Measurements from ENCODE around the gene PIAS1. TPM values are rescaled to one million over a fixed set of nuclear protein-coding genes. Genes with fewer than 3 reads are reported as not detected.

Gene PIAS1
- total RNA-seq, 1 experiment from 2014 or later = 29.7 TPM

DNA sequence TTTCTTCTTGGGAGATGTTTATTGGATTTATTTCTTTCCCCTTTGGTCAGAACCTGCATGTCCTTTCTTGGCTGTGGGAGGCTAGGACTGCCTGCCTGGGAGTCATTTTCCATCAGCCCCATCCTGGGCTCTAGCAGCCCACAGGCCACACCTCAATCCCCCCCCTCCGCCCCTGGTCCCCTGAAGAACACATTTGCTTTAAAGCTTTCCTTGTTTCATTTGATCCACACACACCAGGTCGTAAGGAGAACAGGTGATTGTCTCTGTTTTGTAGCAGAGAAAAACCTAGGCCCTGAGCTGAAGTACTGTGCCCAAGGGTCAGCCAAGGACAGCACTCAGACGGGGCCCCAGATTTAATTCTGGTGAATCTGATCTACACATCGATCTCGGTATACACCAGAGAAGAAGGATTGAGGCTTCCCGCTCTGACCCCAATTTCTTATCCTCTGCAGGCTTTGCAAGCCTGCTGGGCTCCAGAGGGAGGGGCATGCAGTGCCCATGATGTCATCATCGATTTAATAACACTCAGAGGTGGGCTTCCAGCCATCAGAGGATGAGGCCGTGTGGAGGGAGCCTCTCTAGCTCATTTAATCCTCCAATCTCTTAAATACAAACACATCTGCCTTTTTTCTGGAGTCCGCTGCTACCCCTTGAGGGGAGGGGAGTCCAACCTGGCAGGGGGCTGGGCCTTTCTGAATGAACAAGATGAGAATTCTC lies 177.1 kb downstream of the PIAS1 start:
- Mint-ChIP-seq H3K9me3 (no peaks in the 10 kb centered on the region), H3K27ac (no peak overlapping the region), H3K4me3 (peak overlapping the region; percentile 84; the same call in 1 of the 2 replicates), H3K36me3 (no peaks in the 10 kb centered on the region), H3K27me3 (ENCODE audit: low read depth) (peaks cover 14% of the 10 kb centered on the region), H3K4me1 (peaks cover 31% of the 10 kb centered on the region)
- ChIA-PET POLR2A (no interaction called here), CTCF (interaction anchor here (0.8 to 2.1 kb wide), 3 partner anchors 75 to 85 kb away, joined by 3 to 7 read pairs (median 3); no protein-coding TSS in a partner anchor)
- TF ChIP-seq, protein P1, sequence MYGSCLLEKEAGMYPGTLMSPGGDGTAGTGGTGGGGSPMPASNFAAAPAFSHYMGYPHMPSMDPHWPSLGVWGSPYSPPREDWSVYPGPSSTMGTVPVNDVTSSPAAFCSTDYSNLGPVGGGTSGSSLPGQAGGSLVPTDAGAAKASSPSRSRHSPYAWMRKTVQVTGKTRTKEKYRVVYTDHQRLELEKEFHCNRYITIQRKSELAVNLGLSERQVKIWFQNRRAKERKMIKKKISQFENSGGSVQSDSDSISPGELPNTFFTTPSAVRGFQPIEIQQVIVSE (CRISPR knock-in tag; IDR thresholded peaks at IDR 0.05; ENCODE audit: borderline replicate concordance) = no peak
- TF ChIP-seq, protein P2, sequence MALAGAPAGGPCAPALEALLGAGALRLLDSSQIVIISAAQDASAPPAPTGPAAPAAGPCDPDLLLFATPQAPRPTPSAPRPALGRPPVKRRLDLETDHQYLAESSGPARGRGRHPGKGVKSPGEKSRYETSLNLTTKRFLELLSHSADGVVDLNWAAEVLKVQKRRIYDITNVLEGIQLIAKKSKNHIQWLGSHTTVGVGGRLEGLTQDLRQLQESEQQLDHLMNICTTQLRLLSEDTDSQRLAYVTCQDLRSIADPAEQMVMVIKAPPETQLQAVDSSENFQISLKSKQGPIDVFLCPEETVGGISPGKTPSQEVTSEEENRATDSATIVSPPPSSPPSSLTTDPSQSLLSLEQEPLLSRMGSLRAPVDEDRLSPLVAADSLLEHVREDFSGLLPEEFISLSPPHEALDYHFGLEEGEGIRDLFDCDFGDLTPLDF (CRISPR knock-in tag; IDR thresholded peaks at IDR 0.05) = no peak
- TF ChIP-seq OVOL2 (CRISPR knock-in tag; IDR thresholded peaks at IDR 0.05; ENCODE audit: borderline replicate concordance) (no peak), ZNF263 (CRISPR knock-in tag; IDR thresholded peaks at IDR 0.05; ENCODE audit: low read depth) (no peak), FOXK1 (CRISPR knock-in tag; IDR thresholded peaks at IDR 0.05) (no peak), TEAD4 (CRISPR knock-in tag; IDR thresholded peaks at IDR 0.05) (no peak), PRDM15 (CRISPR knock-in tag; IDR thresholded peaks at IDR 0.05) (no peak), TEAD1 (CRISPR knock-in tag; IDR thresholded peaks at IDR 0.05) (no peak), ATF6 (CRISPR knock-in tag; IDR thresholded peaks at IDR 0.05) (no peak), CREM (CRISPR knock-in tag; IDR thresholded peaks at IDR 0.05) (no peak), ZNF232 (CRISPR knock-in tag; IDR thresholded peaks at IDR 0.05) (no peak), AR (CRISPR knock-in tag; IDR thresholded peaks at IDR 0.05) (no peak), HMGXB4 (CRISPR knock-in tag; IDR thresholded peaks at IDR 0.05) (no peak), HMGA2 (CRISPR knock-in tag; IDR thresholded peaks at IDR 0.05) (no peak)
- TF ChIP-seq, protein P3, sequence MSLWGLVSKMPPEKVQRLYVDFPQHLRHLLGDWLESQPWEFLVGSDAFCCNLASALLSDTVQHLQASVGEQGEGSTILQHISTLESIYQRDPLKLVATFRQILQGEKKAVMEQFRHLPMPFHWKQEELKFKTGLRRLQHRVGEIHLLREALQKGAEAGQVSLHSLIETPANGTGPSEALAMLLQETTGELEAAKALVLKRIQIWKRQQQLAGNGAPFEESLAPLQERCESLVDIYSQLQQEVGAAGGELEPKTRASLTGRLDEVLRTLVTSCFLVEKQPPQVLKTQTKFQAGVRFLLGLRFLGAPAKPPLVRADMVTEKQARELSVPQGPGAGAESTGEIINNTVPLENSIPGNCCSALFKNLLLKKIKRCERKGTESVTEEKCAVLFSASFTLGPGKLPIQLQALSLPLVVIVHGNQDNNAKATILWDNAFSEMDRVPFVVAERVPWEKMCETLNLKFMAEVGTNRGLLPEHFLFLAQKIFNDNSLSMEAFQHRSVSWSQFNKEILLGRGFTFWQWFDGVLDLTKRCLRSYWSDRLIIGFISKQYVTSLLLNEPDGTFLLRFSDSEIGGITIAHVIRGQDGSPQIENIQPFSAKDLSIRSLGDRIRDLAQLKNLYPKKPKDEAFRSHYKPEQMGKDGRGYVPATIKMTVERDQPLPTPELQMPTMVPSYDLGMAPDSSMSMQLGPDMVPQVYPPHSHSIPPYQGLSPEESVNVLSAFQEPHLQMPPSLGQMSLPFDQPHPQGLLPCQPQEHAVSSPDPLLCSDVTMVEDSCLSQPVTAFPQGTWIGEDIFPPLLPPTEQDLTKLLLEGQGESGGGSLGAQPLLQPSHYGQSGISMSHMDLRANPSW (CRISPR knock-in tag; conservative IDR thresholded peaks at IDR 0.05; ENCODE audit: low read depth) = no peak
- DNase-seq (ENCODE audit: low spot score) (no peak), ATAC-seq (no peak)

All from WTC11 (cell line).